ENCODE measurements around the gene UBR4. TPM values are rescaled to one million over a fixed set of nuclear protein-coding genes. Genes with fewer than 3 reads are reported as not detected.

UBR4 gene
- total and polyA plus RNA-seq, 2 experiments from 2014 or later = 111 to 230 TPM

DNA sequence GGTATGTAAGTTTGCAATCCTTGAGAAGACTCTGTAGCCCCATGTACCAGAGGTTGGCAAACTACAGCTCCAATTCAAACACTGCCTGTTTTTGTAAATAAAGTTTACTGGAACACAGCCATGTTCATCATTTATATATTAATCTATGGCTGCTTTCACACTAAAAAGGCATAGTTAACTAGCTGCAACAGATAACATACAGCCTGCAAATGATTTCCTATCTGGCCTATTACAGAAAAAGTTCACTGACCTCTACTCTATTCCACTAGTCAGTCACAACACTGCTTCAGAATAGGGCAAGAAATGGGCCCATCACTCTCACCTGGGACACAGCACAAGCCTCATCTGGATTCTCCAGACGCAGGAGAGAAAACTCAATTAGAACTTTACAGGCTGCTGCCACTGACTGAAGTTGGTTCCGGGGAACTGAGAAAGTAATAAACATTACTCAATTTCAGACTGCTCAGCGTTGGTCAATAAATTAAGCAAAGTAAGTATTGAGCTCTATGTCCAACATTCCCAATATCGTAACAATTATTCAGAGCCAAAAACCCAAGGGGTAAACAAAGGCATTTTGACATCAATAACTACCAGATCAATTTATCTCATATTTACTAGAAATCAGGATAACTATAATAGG is 10.6 kb downstream of the UBR4 start:
- no peaks in the 10 kb centered on the region for H3K4me1 Mint-ChIP-seq
- H4K20me1 ChIP-seq (replicated peaks; ENCODE audit: insufficient read depth) = peaks cover 67% of the 10 kb centered on the region
- H3K27ac Mint-ChIP-seq = no peak overlapping the region
- H3K27me3 Mint-ChIP-seq (ENCODE audit: insufficient read depth, low read depth, poor library complexity) = no peaks in the 10 kb centered on the region
- H3K27ac ChIP-seq (ENCODE audit: low read depth) = no peak overlapping the region
- H3K9me2 ChIP-seq (ENCODE audit: insufficient read depth) = no peaks in the 10 kb centered on the region
- DNase-seq (ENCODE audit: low spot score) (no peak), ATAC-seq (no peak)
- H3K36me3 Mint-ChIP-seq (ENCODE audit: low read depth) = peaks cover 51% of the 10 kb centered on the region
- H3K4me1 ChIP-seq (ENCODE audit: insufficient read depth) = no peaks in the 10 kb centered on the region
- H3K27me3 ChIP-seq (ENCODE audit: insufficient read depth) = no peaks in the 10 kb centered on the region
- H2AFZ ChIP-seq = no peak overlapping the region
- H3K36me3 ChIP-seq (ENCODE audit: insufficient read depth) = peaks cover 44% of the 10 kb centered on the region
- H3F3A ChIP-seq (replicated peaks; ENCODE audit: low read depth) = no peaks in the 10 kb centered on the region; the same call in 1 of the 2 replicates
- H3K4me2 ChIP-seq = no peak overlapping the region
- H3K79me2 ChIP-seq (replicated peaks; ENCODE audit: insufficient read depth) = peaks cover 86% of the 10 kb centered on the region
- H3K4me3 Mint-ChIP-seq = no peak overlapping the region
- H3K4me3 ChIP-seq = no peak overlapping the region
- TF ChIP-seq, protein P1, sequence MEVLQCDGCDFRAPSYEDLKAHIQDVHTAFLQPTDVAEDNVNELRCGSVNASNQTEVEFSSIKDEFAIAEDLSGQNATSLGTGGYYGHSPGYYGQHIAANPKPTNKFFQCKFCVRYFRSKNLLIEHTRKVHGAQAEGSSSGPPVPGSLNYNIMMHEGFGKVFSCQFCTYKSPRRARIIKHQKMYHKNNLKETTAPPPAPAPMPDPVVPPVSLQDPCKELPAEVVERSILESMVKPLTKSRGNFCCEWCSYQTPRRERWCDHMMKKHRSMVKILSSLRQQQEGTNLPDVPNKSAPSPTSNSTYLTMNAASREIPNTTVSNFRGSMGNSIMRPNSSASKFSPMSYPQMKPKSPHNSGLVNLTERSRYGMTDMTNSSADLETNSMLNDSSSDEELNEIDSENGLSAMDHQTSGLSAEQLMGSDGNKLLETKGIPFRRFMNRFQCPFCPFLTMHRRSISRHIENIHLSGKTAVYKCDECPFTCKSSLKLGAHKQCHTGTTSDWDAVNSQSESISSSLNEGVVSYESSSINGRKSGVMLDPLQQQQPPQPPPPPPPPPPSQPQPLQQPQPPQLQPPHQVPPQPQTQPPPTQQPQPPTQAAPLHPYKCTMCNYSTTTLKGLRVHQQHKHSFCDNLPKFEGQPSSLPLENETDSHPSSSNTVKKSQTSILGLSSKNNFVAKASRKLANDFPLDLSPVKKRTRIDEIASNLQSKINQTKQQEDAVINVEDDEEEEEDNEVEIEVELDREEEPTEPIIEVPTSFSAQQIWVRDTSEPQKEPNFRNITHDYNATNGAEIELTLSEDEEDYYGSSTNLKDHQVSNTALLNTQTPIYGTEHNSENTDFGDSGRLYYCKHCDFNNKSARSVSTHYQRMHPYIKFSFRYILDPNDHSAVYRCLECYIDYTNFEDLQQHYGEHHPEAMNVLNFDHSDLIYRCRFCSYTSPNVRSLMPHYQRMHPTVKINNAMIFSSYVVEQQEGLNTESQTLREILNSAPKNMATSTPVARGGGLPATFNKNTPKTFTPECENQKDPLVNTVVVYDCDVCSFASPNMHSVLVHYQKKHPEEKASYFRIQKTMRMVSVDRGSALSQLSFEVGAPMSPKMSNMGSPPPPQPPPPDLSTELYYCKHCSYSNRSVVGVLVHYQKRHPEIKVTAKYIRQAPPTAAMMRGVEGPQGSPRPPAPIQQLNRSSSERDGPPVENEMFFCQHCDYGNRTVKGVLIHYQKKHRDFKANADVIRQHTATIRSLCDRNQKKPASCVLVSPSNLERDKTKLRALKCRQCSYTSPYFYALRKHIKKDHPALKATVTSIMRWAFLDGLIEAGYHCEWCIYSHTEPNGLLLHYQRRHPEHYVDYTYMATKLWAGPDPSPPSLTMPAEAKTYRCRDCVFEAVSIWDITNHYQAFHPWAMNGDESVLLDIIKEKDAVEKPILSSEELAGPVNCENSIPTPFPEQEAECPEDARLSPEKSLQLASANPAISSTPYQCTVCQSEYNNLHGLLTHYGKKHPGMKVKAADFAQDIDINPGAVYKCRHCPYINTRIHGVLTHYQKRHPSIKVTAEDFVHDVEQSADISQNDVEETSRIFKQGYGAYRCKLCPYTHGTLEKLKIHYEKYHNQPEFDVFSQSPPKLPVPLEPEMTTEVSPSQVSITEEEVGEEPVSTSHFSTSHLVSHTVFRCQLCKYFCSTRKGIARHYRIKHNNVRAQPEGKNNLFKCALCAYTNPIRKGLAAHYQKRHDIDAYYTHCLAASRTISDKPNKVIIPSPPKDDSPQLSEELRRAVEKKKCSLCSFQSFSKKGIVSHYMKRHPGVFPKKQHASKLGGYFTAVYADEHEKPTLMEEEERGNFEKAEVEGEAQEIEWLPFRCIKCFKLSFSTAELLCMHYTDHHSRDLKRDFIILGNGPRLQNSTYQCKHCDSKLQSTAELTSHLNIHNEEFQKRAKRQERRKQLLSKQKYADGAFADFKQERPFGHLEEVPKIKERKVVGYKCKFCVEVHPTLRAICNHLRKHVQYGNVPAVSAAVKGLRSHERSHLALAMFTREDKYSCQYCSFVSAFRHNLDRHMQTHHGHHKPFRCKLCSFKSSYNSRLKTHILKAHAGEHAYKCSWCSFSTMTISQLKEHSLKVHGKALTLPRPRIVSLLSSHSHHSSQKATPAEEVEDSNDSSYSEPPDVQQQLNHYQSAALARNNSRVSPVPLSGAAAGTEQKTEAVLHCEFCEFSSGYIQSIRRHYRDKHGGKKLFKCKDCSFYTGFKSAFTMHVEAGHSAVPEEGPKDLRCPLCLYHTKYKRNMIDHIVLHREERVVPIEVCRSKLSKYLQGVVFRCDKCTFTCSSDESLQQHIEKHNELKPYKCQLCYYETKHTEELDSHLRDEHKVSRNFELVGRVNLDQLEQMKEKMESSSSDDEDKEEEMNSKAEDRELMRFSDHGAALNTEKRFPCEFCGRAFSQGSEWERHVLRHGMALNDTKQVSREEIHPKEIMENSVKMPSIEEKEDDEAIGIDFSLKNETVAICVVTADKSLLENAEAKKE (CRISPR knock-in tag; IDR thresholded peaks at IDR 0.05) = no peak
- no peaks in the 10 kb centered on the region for H3K9me3 Mint-ChIP-seq

DNA sequence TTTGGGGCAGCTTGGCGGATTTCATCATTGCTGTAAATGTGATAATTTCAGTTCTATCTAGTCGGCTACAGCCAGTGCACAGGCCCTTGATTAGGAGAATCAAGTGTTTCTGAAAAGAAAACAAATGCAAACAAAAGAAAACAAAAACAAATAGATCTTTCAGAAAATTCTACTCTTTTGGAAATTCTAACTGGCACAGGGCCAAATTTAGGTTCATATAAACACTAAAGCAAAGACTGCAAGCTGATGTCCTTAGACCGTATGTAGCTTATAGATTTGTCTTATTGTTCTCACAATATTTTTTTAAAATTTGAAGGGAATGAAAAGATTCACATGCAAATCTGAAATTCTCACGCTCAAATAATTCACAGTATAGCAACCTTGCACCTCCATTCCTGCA is 11.2 kb downstream of the UBR4 start:
- H3F3A ChIP-seq (replicated peaks; ENCODE audit: low read depth) = no peaks in the 10 kb centered on the region; the same call in 1 of the 2 replicates
- no peaks in the 10 kb centered on the region for H3K4me1 ChIP-seq (ENCODE audit: insufficient read depth)
- Mint-ChIP-seq H3K27me3 (ENCODE audit: insufficient read depth, low read depth, poor library complexity) (no peaks in the 10 kb centered on the region), H3K9me3 (no peaks in the 10 kb centered on the region), H3K4me1 (no peaks in the 10 kb centered on the region), H3K4me3 (no peak overlapping the region), H3K27ac (no peak overlapping the region), H3K36me3 (ENCODE audit: low read depth) (peaks cover 54% of the 10 kb centered on the region)
- no peak for DNase-seq (ENCODE audit: low spot score)
- no peaks in the 10 kb centered on the region for H3K27me3 ChIP-seq (ENCODE audit: insufficient read depth)
- H4K20me1 ChIP-seq (replicated peaks; ENCODE audit: insufficient read depth) = peaks cover 65% of the 10 kb centered on the region
- no peak overlapping the region for H3K4me3 ChIP-seq
- H3K4me2 ChIP-seq = no peak overlapping the region
- peaks cover 83% of the 10 kb centered on the region for H3K79me2 ChIP-seq (replicated peaks; ENCODE audit: insufficient read depth)
- H3K27ac ChIP-seq (ENCODE audit: low read depth) = no peak overlapping the region
- no peak for ATAC-seq
- H3K9me2 ChIP-seq (ENCODE audit: insufficient read depth) = no peaks in the 10 kb centered on the region
- H3K36me3 ChIP-seq (ENCODE audit: insufficient read depth) = peaks cover 51% of the 10 kb centered on the region
- H2AFZ ChIP-seq = no peak overlapping the region
- TF ChIP-seq STAT1 (IDR thresholded peaks at IDR 0.05; ENCODE audit: unreplicated experiment) = no peak
- TF ChIP-seq NANOG (IDR thresholded peaks at IDR 0.05; ENCODE audit: borderline replicate concordance) = no peak
- no peak for TF ChIP-seq ZNF331 (CRISPR knock-in tag; IDR thresholded peaks at IDR 0.05; ENCODE audit: low read depth)
- TF ChIP-seq CREB1 (CRISPR knock-in tag; IDR thresholded peaks at IDR 0.05; ENCODE audit: low read depth) = no peak
- TF ChIP-seq, protein P2, sequence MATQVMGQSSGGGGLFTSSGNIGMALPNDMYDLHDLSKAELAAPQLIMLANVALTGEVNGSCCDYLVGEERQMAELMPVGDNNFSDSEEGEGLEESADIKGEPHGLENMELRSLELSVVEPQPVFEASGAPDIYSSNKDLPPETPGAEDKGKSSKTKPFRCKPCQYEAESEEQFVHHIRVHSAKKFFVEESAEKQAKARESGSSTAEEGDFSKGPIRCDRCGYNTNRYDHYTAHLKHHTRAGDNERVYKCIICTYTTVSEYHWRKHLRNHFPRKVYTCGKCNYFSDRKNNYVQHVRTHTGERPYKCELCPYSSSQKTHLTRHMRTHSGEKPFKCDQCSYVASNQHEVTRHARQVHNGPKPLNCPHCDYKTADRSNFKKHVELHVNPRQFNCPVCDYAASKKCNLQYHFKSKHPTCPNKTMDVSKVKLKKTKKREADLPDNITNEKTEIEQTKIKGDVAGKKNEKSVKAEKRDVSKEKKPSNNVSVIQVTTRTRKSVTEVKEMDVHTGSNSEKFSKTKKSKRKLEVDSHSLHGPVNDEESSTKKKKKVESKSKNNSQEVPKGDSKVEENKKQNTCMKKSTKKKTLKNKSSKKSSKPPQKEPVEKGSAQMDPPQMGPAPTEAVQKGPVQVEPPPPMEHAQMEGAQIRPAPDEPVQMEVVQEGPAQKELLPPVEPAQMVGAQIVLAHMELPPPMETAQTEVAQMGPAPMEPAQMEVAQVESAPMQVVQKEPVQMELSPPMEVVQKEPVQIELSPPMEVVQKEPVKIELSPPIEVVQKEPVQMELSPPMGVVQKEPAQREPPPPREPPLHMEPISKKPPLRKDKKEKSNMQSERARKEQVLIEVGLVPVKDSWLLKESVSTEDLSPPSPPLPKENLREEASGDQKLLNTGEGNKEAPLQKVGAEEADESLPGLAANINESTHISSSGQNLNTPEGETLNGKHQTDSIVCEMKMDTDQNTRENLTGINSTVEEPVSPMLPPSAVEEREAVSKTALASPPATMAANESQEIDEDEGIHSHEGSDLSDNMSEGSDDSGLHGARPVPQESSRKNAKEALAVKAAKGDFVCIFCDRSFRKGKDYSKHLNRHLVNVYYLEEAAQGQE (IDR thresholded peaks at IDR 0.05; ENCODE audit: unreplicated experiment) = no peak
- TF ChIP-seq ZNF114 (CRISPR knock-in tag; IDR thresholded peaks at IDR 0.05) = no peak

Data from GM23338 (cell line).